ENCODE data around the gene RAVER1. TPM values are rescaled to one million over a fixed set of nuclear protein-coding genes. Genes with fewer than 3 reads are reported as not detected.
A peak's percentile ranks its signal among the peaks of the same experiment; 100 is the strongest.

The RAVER1 gene
- total RNA-seq, 1 experiment from 2014 or later: 62.4 TPM

- no peak for TF ChIP-seq EZH2phosphoT487 (IDR thresholded peaks at IDR 0.05; ENCODE audit: borderline replicate concordance, low read length)
- TF ChIP-seq EZH2 (IDR thresholded peaks at IDR 0.05; ENCODE audit: low read length, unreplicated experiment): no peak
- no peak for TF ChIP-seq CTCF (conservative IDR thresholded peaks at IDR 0.05; ENCODE audit: low read depth, low read length)
- no peak for DNase-seq
Observed at GRCh38 chr19:10346509-10346908, 13.2 kb upstream of the RAVER1 start.

GRCh38 chr19:10344780-10345179, 11.5 kb upstream of the RAVER1 start:
- H3K9me3 ChIP-seq (ENCODE audit: low read length): no peaks in the 10 kb centered on the region
- no peak overlapping the region for H3K4me2 ChIP-seq (ENCODE audit: low read length)
- H2AFZ ChIP-seq (ENCODE audit: low read length): no peak overlapping the region
- DNase-seq (no peak), ATAC-seq (no peak)
- no peak overlapping the region for H3K4me3 ChIP-seq (ENCODE audit: low read length)
- BruUV-seq (replicated peaks): no TSS peak
- intact Hi-C loops (cut with micrococcal nuclease): no loop called here
- H3K9me2 ChIP-seq (replicated peaks; ENCODE audit: low read length): no peaks in the 10 kb centered on the region
- H3K27me3 ChIP-seq (ENCODE audit: low read length): no peaks in the 10 kb centered on the region
- no peaks in the 10 kb centered on the region for H3F3A ChIP-seq (ENCODE audit: low read length, unreplicated experiment)
- TF ChIP-seq EZH2phosphoT487 (IDR thresholded peaks at IDR 0.05; ENCODE audit: borderline replicate concordance, low read length) (no peak), CTCF (conservative IDR thresholded peaks at IDR 0.05; ENCODE audit: low read depth, low read length) (no peak), EZH2 (IDR thresholded peaks at IDR 0.05; ENCODE audit: low read length, unreplicated experiment) (no peak)
- ChIA-PET CTCF (no interaction called here), POLR2A (ENCODE audit: unreplicated experiment) (no interaction called here)
- no peaks in the 10 kb centered on the region for H3K79me2 ChIP-seq (ENCODE audit: low read length)
- H3K27ac ChIP-seq (ENCODE audit: low read length): no peak overlapping the region
- no peaks in the 10 kb centered on the region for H3K36me3 ChIP-seq (ENCODE audit: low read depth, low read length)
- H4K20me1 ChIP-seq (ENCODE audit: low read length): no peaks in the 10 kb centered on the region
- no peak overlapping the region for H3K9ac ChIP-seq (ENCODE audit: low read length)
- H3K4me1 ChIP-seq (ENCODE audit: insufficient read depth, low read length): no peaks in the 10 kb centered on the region

More at GRCh38 chr19:10346509-10346908, 13.2 kb upstream of the RAVER1 start:
- Histone ChIP-seq H3K27ac (ENCODE audit: low read length) (no peak overlapping the region), H3K9me2 (replicated peaks; ENCODE audit: low read length) (no peaks in the 10 kb centered on the region), H3K9ac (ENCODE audit: low read length) (no peak overlapping the region), H3K9me3 (ENCODE audit: low read length) (no peaks in the 10 kb centered on the region), H3K4me3 (ENCODE audit: low read length) (no peak overlapping the region), H3K36me3 (ENCODE audit: low read depth, low read length) (peaks cover 9% of the 10 kb centered on the region), H3K4me2 (ENCODE audit: low read length) (no peak overlapping the region), H2AFZ (ENCODE audit: low read length) (no peak overlapping the region), H3F3A (ENCODE audit: low read length, unreplicated experiment) (no peaks in the 10 kb centered on the region), H3K79me2 (ENCODE audit: low read length) (no peaks in the 10 kb centered on the region), H4K20me1 (ENCODE audit: low read length) (no peaks in the 10 kb centered on the region), H3K27me3 (ENCODE audit: low read length) (no peaks in the 10 kb centered on the region), H3K4me1 (ENCODE audit: insufficient read depth, low read length) (no peaks in the 10 kb centered on the region)
- ChIA-PET CTCF (no interaction called here), POLR2A (ENCODE audit: unreplicated experiment) (no interaction called here)
- intact Hi-C loops (cut with micrococcal nuclease): no loop called here
- BruUV-seq (replicated peaks): no TSS peak
- no peak for ATAC-seq

GRCh38 chr19:10343495-10343894, 10.2 kb upstream of the RAVER1 start:
- Histone ChIP-seq H3K4me3 (ENCODE audit: low read length) (no peak overlapping the region), H3K9me2 (replicated peaks; ENCODE audit: low read length) (no peaks in the 10 kb centered on the region), H3K27me3 (ENCODE audit: low read length) (no peaks in the 10 kb centered on the region), H3K36me3 (ENCODE audit: low read depth, low read length) (no peaks in the 10 kb centered on the region), H3K4me1 (ENCODE audit: insufficient read depth, low read length) (no peaks in the 10 kb centered on the region), H3F3A (ENCODE audit: low read length, unreplicated experiment) (no peaks in the 10 kb centered on the region), H2AFZ (ENCODE audit: low read length) (no peak overlapping the region), H3K9me3 (ENCODE audit: low read length) (no peaks in the 10 kb centered on the region), H4K20me1 (ENCODE audit: low read length) (no peaks in the 10 kb centered on the region), H3K4me2 (ENCODE audit: low read length) (no peak overlapping the region), H3K9ac (ENCODE audit: low read length) (no peak overlapping the region), H3K79me2 (ENCODE audit: low read length) (no peaks in the 10 kb centered on the region), H3K27ac (ENCODE audit: low read length) (no peak overlapping the region)
- POLR2A ChIA-PET (ENCODE audit: unreplicated experiment): no interaction called here
- BruUV-seq (replicated peaks): no TSS peak
- DNase-seq (peak; percentile 20), ATAC-seq (no peak)
- no peak for TF ChIP-seq EZH2 (IDR thresholded peaks at IDR 0.05; ENCODE audit: low read length, unreplicated experiment)
- no peak for TF ChIP-seq CTCF (conservative IDR thresholded peaks at IDR 0.05; ENCODE audit: low read depth, low read length)
- TF ChIP-seq EZH2phosphoT487 (IDR thresholded peaks at IDR 0.05; ENCODE audit: borderline replicate concordance, low read length): no peak
- CTCF ChIA-PET: no interaction called here
- intact Hi-C loops (cut with micrococcal nuclease): no loop called here
